Glutamatergic neuron (in vitro differentiated cells): ENCODE measurements around the gene CCDC185. TPM values are rescaled to one million over a fixed set of nuclear protein-coding genes. Genes with fewer than 3 reads are reported as not detected.

Source experiments
- DNase-seq: peaks from one replicate; pipeline ENCODE4 v3.0.0; 2022
- H3K27ac Mint-ChIP-seq: one replicate; pipeline ENCODE4 v1.8.0; 2020; ENCODE audit warnings: mild to moderate bottlenecking, mixed read lengths, inconsistent platforms; ENCODE audit not compliant: unreplicated experiment
- H3K27me3 Mint-ChIP-seq: one replicate; pipeline ENCODE4 v1.8.0; 2020; ENCODE audit warnings: mild to moderate bottlenecking, moderate library complexity, mixed read lengths, inconsistent platforms; ENCODE audit not compliant: unreplicated experiment
- H3K36me3 Mint-ChIP-seq: one replicate; pipeline ENCODE4 v1.8.0; 2020; ENCODE audit warnings: mild to moderate bottlenecking, mixed read lengths, inconsistent platforms; ENCODE audit not compliant: unreplicated experiment
- H3K4me1 Mint-ChIP-seq: one replicate; pipeline ENCODE4 v1.8.0; 2020; ENCODE audit warnings: mild to moderate bottlenecking, low read depth, mixed read lengths, inconsistent platforms; ENCODE audit not compliant: unreplicated experiment
- H3K4me3 Mint-ChIP-seq: one replicate; pipeline ENCODE4 v1.8.0; 2020; ENCODE audit warnings: mild to moderate bottlenecking, mixed read lengths, inconsistent platforms; ENCODE audit not compliant: unreplicated experiment
- H3K9me3 Mint-ChIP-seq: one replicate; pipeline ENCODE4 v1.8.0; 2020; ENCODE audit warnings: mild to moderate bottlenecking, moderate library complexity, mixed read lengths, inconsistent platforms; ENCODE audit not compliant: unreplicated experiment
- CTCF ChIP-seq: fragments of 200-600 bp; sonication (generic); IDR thresholded peaks from one replicate; pipeline ENCODE4 v1.5.0; 2021; ENCODE audit not compliant: partially characterized antibody, unreplicated experiment
- total RNA-seq: library from RNA; stranded (reverse); fragmentation: NEBNext Ultra II Directional; extraction: Animal tissue kit (Norgen Biotek cat#: 25700); gene quantifications from one replicate; pipeline ENCODE4 v1.2.1, GENCODE V29; 2021; ENCODE audit not compliant: unreplicated experiment

Gene CCDC185
- total RNA-seq, 1 donor from 2014 or later: not detected

DNA sequence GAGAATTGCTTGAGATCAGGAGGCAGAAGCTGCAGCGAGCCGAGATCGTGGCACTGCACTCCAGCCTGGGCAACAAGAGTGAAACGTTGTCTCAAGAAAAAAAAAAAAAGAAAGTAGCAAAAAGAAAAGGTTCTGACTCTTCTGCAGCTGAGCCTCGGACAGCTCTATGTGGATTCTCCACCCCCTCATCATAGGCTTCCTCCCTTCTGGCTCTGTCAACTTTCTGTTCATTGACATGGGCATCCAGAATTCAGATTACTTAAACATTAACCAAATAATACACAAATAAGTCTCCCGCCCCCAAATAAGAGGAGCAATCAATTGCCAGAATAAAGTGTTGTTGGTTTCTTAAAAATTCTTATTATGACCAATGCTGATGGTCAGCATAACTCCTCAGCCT lies 39.3 kb upstream of the CCDC185 start:
- DNase-seq: no peak
- Mint-ChIP-seq H3K27ac (no peak overlapping the region), H3K27me3 (peaks cover 9% of the 10 kb centered on the region), H3K9me3 (peaks cover 2% of the 10 kb centered on the region), H3K36me3 (no peaks in the 10 kb centered on the region), H3K4me3 (no peak overlapping the region), H3K4me1 (peaks cover 10% of the 10 kb centered on the region)
- TF ChIP-seq CTCF: no peak

DNA sequence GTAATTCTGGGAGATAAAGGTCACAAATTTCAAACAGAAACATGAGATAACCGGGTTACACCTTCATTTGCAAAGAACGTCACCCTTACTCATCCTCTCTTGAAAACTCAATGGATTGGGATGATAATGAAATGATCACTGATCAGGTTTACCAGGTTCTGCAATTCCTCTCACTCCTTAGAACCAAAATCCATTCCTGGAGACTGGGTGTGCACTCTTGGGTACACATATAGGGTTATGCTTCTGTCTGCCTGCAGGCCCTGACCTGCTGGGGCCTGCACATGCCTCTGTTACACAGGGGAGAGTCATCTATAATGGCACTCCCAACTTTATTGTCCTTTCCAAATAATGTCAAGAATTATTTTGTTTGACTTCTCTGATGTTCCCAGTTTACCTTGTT lies 37.5 kb upstream of the CCDC185 start:
- no peak overlapping the region for H3K4me3 Mint-ChIP-seq
- DNase-seq: no peak
- peaks cover 10% of the 10 kb centered on the region for H3K4me1 Mint-ChIP-seq
- no peak for TF ChIP-seq CTCF
- peaks cover 3% of the 10 kb centered on the region for H3K27me3 Mint-ChIP-seq
- H3K36me3 Mint-ChIP-seq: peaks cover 4% of the 10 kb centered on the region
- peaks cover 4% of the 10 kb centered on the region for H3K9me3 Mint-ChIP-seq
- H3K27ac Mint-ChIP-seq: no peak overlapping the region

GRCh38 chr1:223358826-223359225 lies 34.4 kb upstream of the CCDC185 start:
- peaks cover 4% of the 10 kb centered on the region for H3K36me3 Mint-ChIP-seq

GRCh38 chr1:223363057-223363855 lies 30.0 kb upstream of the CCDC185 start:
- H3K36me3 Mint-ChIP-seq: peaks cover 4% of the 10 kb centered on the region
- no peak for TF ChIP-seq CTCF
- peaks cover 1% of the 10 kb centered on the region for H3K9me3 Mint-ChIP-seq
- peaks cover 6% of the 10 kb centered on the region for H3K4me1 Mint-ChIP-seq
- peak; percentile 67 for DNase-seq
- peak overlapping the region; percentile 88 for H3K4me3 Mint-ChIP-seq
- H3K27ac Mint-ChIP-seq: peak overlapping the region; percentile 22
- H3K27me3 Mint-ChIP-seq: peaks cover 14% of the 10 kb centered on the region

More at GRCh38 chr1:223358826-223359225, 34.4 kb upstream of the CCDC185 start:
- peaks cover 6% of the 10 kb centered on the region for H3K4me1 Mint-ChIP-seq
- H3K27me3 Mint-ChIP-seq: peaks cover 8% of the 10 kb centered on the region
- DNase-seq: no peak
- peaks cover 1% of the 10 kb centered on the region for H3K9me3 Mint-ChIP-seq
- H3K27ac Mint-ChIP-seq: no peak overlapping the region
- TF ChIP-seq CTCF: no peak
- H3K4me3 Mint-ChIP-seq: no peak overlapping the region

DNA sequence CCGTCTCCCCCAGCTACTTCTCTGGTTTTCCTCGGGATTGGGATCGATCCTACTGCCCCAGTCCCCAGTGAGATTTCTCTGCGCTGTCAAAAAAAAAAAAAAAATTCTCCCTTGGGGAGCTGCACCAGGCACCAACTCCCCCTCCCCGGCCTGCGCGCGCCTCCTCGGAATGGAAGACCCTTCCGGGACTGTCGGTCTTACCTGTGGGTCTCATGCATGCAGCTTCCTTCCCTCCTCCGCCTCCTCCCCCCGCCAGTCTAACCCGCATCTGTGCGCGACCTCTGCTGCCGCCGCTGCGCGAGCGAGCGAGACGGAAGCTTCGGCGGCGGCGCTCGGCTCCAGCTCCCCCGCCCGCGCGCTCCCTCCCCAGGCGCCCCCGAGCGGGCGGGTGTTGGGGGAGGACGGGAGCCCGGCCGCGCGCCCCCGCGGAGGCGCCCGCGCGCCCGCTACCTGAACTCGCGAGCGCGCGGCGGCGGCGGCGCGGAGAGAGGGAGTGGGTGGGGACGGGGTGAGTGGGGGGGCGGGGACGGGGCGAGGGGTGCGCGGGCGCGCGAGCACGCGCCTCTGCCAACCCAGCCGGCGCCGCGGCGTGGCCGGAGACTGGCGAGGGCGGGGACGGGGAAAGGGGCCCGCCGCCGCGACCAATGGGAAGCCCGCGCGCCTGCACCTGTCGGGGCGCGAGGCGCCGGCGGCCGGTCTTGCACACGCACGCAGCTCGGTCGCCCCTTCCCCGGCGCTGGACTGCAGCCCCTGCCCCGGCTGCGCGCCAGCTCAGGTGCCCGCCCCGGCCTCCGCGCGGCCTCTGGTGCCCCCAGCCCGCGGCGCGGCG lies 29.1 kb upstream of the CCDC185 start, which contains the start of gene SUSD4:
TSS of gene SUSD4 (minus strand) at position 321 of the 829 bp plus-strand sequence. CDS start 751 bp downstream, outside the sequence.
- H3K27ac Mint-ChIP-seq: peak within 1 kb of the TSS; percentile 22
- peak; percentile 70 for DNase-seq
- H3K27me3 Mint-ChIP-seq: peaks cover 14% of the 10 kb centered on the region

More for the DNA sequence above, 29.1 kb upstream of the CCDC185 start, which contains the start of gene SUSD4:
- Mint-ChIP-seq H3K4me1 (peaks cover 6% of the 10 kb centered on the region), H3K4me3 (peak within 1 kb of the TSS; percentile 88), H3K9me3 (peaks cover 1% of the 10 kb centered on the region), H3K36me3 (peaks cover 4% of the 10 kb centered on the region)
- no peak for TF ChIP-seq CTCF
